Thoracic aorta (tissue), 2 donors: ENCODE measurements around the gene MAGED2. TPM values are rescaled to one million over a fixed set of nuclear protein-coding genes. Genes with fewer than 3 reads are reported as not detected.

Experiments used
- ATAC-seq: fragments of 150-250 bp; one replicate; pipeline ENCODE4 v1.8.0; 2017; ENCODE audit warnings: low read depth; ENCODE audit not compliant: insufficient number of reproducible peaks, low FRiP score
- DNase-seq: peaks from one replicate; pipeline ENCODE4 v3.0.0-alpha.2; 2020; ENCODE audit warnings: low spot score
- H3K27ac ChIP-seq, 2 donors: fragments of 200-600 bp; sonication (generic); 1 replicate in 1 of 2; 2 replicates in 1 of 2; pipeline ENCODE4 v1.5.1; 2016; ENCODE audit warnings: mild to moderate bottlenecking in 2 of 2, moderate library complexity in 2 of 2
- H3K27me3 ChIP-seq: fragments of 200-600 bp; sonication (generic); replicated peaks from 2 replicates; pipeline ENCODE4 v1.6.0; 2016; ENCODE audit warnings: mild to moderate bottlenecking; ENCODE audit not compliant: insufficient read depth
- H3K36me3 ChIP-seq: fragments of 200-600 bp; sonication (generic); one replicate; pipeline ENCODE4 v1.5.1; 2016
- H3K4me1 ChIP-seq, 2 donors: fragments of 200-600 bp; sonication (generic); 1 replicate in 1 of 2; 2 replicates in 1 of 2; pipeline versions ENCODE4 v1.5.1 to v1.6.0; 2016; ENCODE audit warnings: low read depth in 2 of 2, mild to moderate bottlenecking in 1 of 2; ENCODE audit not compliant: control insufficient read depth in 1 of 2
- H3K4me3 ChIP-seq: fragments of 200-600 bp; sonication (generic); 2 replicates; pipeline ENCODE4 v1.5.1; 2016; ENCODE audit warnings: mild to moderate bottlenecking
- H3K9me3 ChIP-seq: fragments of 200-600 bp; sonication (generic); 2 replicates; pipeline ENCODE4 v1.5.1; 2016
- total RNA-seq, 2 donors: library from RNA; depleted of rRNA; stranded (reverse); fragments of >200 nt; gene quantifications; one replicate each; pipeline versions ENCODE4 v1.1.0 to v1.2.3, GENCODE V29; 2016
- TF ChIP-seq, protein P1 (sequence below): fragments of 200-600 bp; sonication (generic); IDR thresholded peaks from one replicate; pipeline ENCODE4 v1.5.1; 2019; ENCODE audit warnings: antibody characterized with exemption

MAGED2 gene
- total RNA-seq, 2 donors from 2014 or later = 149 to 184 TPM

DNA sequence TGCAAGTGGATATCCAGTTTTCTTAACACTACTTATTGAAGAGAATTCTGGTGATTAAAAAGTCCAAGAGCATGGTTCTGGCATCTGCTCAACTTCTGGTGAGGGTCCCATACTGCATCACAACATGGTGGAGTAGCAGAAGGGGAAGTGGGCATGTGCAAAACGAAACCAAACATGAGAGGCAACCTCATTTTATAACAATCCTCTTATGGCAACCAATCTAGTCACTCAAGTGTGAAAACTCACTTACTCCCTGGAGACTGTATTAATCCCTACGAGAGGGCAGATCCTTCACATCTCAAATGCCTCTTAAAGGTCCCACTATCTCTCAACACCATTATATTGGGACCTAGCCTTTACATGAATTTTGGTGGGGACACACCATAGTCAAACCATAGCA, 57.7 kb downstream of the MAGED2 start:
- Histone ChIP-seq H3K9me3 (no peaks in the 10 kb centered on the region), H3K4me1 (no peaks in the 10 kb centered on the region), H3K27me3 (no peaks in the 10 kb centered on the region), H3K4me3 (no peak overlapping the region), H3K27ac (no peak overlapping the region), H3K36me3 (no peaks in the 10 kb centered on the region)
- no peak for ATAC-seq
- no peak for DNase-seq
- TF ChIP-seq, protein P1, sequence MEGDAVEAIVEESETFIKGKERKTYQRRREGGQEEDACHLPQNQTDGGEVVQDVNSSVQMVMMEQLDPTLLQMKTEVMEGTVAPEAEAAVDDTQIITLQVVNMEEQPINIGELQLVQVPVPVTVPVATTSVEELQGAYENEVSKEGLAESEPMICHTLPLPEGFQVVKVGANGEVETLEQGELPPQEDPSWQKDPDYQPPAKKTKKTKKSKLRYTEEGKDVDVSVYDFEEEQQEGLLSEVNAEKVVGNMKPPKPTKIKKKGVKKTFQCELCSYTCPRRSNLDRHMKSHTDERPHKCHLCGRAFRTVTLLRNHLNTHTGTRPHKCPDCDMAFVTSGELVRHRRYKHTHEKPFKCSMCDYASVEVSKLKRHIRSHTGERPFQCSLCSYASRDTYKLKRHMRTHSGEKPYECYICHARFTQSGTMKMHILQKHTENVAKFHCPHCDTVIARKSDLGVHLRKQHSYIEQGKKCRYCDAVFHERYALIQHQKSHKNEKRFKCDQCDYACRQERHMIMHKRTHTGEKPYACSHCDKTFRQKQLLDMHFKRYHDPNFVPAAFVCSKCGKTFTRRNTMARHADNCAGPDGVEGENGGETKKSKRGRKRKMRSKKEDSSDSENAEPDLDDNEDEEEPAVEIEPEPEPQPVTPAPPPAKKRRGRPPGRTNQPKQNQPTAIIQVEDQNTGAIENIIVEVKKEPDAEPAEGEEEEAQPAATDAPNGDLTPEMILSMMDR = no peak

Other genes starting within 250 kb of the MAGED2 start
- gene ITIH6, start 9.5 kb upstream of the MAGED2 start, total RNA-seq = not detected
- 100 to 1,000 TPM in 1 of 2 donors, 10 to 100 TPM in 1; 21.1 to 131 TPM for gene TRO, start 113.1 kb downstream of the MAGED2 start, total RNA-seq
- not detected for gene PFKFB1, start 186.4 kb downstream of the MAGED2 start, total RNA-seq
- 1 to 10 TPM; 6.8 to 9.6 TPM for gene APEX2, start 192.6 kb downstream of the MAGED2 start, total RNA-seq
- gene ALAS2, start 223.2 kb downstream of the MAGED2 start, total RNA-seq = 1 to 10 TPM in 1 of 2 donors, not detected in 1; 8.5 TPM